T-helper 2 cell treated with Interferon-gamma antibody and Interleukin-4, amounts not matched to agents 100 ng/mL and 5 ng/mL, for 36 hours (primary cell): ENCODE results near the gene CXXC5. TPM values are rescaled to one million over a fixed set of nuclear protein-coding genes. Genes with fewer than 3 reads are reported as not detected.

Source experiments
- intact Hi-C: fragments of 100-400 bp; cut with micrococcal nuclease; formaldehyde crosslinking; loops from one replicate; pipeline ENCODE4 v1.15.1; 2023
- total RNA-seq: library from RNA; stranded (reverse); gene quantifications from 2 replicates; pipeline ENCODE4 v1.2.3, GENCODE V29; 2022

CXXC5 gene
- total RNA-seq, 1 donor from 2014 or later = 1.4 TPM

- intact Hi-C loops = no loop called here
Measured at GRCh38 chr5:139677736-139678613, 29.8 kb downstream of the CXXC5 start.

- intact Hi-C loops = no loop called here
Measured at GRCh38 chr5:139678751-139679750, 30.9 kb downstream of the CXXC5 start.

GRCh38 chr5:139680368-139681111 is 32.4 kb downstream of the CXXC5 start:
- intact Hi-C loops = no loop called here

- intact Hi-C loops = no loop called here
Measured at GRCh38 chr5:139681112-139681458, 32.9 kb downstream of the CXXC5 start.

- intact Hi-C loops = no loop called here
Measured at GRCh38 chr5:139681466-139681865, 33.3 kb downstream of the CXXC5 start.

- intact Hi-C loops = no loop called here
Measured at GRCh38 chr5:139682016-139682975, 34.1 kb downstream of the CXXC5 start.

- intact Hi-C loops = no loop called here
Measured at GRCh38 chr5:139683295-139684271, 35.4 kb downstream of the CXXC5 start.

- intact Hi-C loops = no loop called here
Measured at GRCh38 chr5:139684350-139684880, 36.3 kb downstream of the CXXC5 start.

- intact Hi-C loops = no loop called here
Measured at GRCh38 chr5:139684881-139685749, 37.0 kb downstream of the CXXC5 start.

GRCh38 chr5:139685886-139686285 is 37.7 kb downstream of the CXXC5 start:
- intact Hi-C loops = no loop called here

- intact Hi-C loops = no loop called here
Measured at GRCh38 chr5:139686356-139686705, 38.2 kb downstream of the CXXC5 start.

- intact Hi-C loops = no loop called here
Measured at GRCh38 chr5:139686706-139687441, 38.7 kb downstream of the CXXC5 start.

- intact Hi-C loops = no loop called here
Measured at GRCh38 chr5:139687656-139688055, 39.5 kb downstream of the CXXC5 start.

GRCh38 chr5:139688088-139688702 is 40.0 kb downstream of the CXXC5 start:
- intact Hi-C loops = no loop called here

GRCh38 chr5:139688751-139689372 is 40.7 kb downstream of the CXXC5 start:
- intact Hi-C loops = no loop called here

- intact Hi-C loops = loop anchor here (1.0 to 2.0 kb wide), 2 partner anchors 56 to 171 kb away; no protein-coding TSS in a partner anchor
Measured at GRCh38 chr5:139689631-139690063, 41.5 kb downstream of the CXXC5 start.
